GM18873 (cell line): ENCODE results near the gene AKR1C2.
"Not testable (repeated sequence)": the region's sequence is repeated elsewhere in the genome, so short reads cannot be mapped to it uniquely, and the experiment has no call there.

Experiments used
- ATAC-seq: cut with Tn5 transposase; IDR thresholded peaks from one replicate; pipeline ENCODE4 v1.9.1; 2021; ENCODE audit warnings: mild to moderate bottlenecking, moderate library complexity, moderate number of reproducible peaks; ENCODE audit not compliant: unreplicated experiment, low FRiP score

The AKR1C2 gene

GRCh38 chr10:4992564-4992963 lies 11.1 kb downstream of the AKR1C2 start:
- ATAC-seq, result not testable (repeated sequence)

GRCh38 chr10:4991463-4991862 lies 12.2 kb downstream of the AKR1C2 start:
- not testable (repeated sequence) for ATAC-seq

DNA sequence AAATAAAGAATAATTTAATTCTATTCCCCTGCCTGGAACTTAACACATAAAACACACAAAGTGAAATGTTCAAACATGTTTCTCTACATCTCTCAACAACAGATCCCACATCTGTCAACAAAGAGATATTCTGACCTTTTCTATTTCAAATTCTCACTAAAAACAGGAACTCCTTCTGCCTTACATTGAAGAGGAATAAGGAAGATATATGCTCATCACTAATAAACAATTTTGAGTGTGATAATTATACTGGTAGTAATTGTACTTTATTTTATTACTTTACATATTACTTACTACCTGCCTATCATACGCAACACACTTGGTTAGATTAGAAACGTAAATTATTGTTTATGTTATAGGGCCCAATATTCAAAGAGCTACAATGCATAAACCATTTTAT lies 13.4 kb downstream of the AKR1C2 start:
- no peak for ATAC-seq

GRCh38 chr10:4988000-4988641 lies 15.5 kb downstream of the AKR1C2 start:
- not testable (repeated sequence) for ATAC-seq

DNA sequence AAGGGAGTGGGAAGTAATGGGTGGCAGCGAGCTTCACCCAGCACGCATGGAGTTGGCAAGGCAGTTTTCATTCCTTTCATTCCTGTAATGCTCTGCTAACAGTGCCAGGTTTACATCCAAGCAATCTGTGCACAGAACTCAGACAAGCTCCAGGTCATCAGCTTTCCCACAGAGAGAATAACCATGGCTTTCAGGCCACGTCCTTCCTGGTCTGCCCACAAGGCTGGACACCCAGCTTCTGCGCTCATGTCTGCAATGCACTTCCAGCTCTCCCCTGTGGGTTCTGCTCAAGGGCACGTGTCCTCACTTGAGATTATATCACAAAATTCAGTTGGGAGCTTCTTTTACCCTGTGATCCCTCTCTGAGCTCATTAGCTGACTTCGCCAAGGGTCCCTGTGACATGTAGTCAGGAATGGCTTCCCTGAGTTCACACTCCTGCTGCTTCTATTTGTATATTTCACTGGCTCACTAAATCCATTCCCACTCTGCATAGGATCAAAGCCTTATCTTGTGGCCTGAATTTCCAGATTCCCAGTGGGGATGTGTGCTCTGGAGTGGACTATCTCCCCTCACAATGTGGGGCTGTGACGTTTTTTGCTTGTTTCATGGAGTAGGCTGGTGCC lies 18.6 kb downstream of the AKR1C2 start:
- no peak for ATAC-seq

DNA sequence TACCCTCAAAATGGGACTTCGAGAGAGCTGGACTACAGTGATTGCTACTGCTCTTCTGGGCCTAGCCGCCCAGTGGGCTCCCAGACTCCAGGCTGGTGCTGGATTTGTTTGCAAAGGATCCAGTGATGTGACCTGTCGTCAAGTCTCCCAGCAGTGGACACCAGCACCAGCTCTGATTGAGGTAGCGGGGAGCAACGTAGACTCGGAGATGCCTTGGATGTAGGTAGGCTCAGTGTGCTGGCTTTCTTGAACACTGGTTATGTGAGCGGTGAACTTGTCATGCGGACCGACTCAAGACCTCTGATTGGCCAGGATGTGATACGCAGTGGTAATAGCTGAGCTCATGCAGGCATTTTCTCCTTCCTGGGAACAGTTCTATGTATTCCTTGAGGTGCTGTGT lies 19.4 kb downstream of the AKR1C2 start:
- no peak for ATAC-seq

DNA sequence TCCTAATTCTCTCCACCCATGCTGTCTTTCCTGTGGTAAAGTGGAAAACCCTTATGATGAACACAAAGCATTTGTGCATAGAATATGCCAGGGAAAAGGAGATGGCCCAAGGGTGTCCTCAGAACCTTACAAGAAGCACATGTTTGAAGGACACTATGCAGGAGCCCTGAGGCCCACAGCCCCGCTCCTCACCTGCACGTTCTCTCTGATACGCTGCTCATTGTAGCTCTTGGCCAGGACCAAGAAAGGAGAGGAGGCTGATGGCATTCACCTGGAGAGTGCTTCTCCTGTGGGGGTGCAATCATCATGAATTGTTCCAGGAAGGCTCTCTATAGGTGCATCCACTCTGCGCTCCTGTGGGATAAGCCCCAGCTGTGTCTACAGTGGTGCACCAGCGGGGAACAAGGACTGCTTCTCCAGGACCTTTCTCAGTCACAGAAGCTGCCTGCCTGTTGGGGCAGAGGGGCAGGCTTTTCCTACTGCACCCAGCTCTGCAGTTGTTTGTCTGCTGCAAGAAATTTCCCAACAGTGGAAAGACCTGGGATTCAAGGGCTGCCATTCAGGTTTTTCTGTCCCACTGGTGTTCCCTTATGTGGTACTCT lies 19.9 kb downstream of the AKR1C2 start:
- ATAC-seq, result no peak

DNA sequence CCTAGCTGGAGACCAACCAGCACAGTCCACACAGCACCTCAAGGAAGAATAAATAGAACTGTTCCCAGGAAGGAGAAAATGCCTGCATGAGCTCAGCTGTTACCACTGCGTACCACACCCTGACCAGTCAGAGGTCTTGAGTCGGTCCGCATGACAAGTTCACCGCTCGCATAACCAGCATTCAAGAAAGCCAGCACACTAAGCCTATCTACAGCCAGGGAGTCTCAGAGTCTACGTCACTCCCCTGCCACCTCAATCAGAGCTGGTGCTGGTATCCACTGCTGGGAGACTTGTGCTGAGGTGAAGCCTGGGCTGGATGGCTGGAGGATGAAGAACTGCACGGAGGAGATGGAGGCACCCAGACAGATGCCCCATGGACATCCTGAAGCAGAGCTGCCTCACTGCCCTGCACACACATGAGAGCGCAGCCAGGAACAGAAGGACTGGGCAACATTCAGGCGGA lies 20.9 kb downstream of the AKR1C2 start:
- ATAC-seq, result no peak

GRCh38 chr10:4981722-4982471 lies 21.8 kb downstream of the AKR1C2 start:
- ATAC-seq, result no peak

DNA sequence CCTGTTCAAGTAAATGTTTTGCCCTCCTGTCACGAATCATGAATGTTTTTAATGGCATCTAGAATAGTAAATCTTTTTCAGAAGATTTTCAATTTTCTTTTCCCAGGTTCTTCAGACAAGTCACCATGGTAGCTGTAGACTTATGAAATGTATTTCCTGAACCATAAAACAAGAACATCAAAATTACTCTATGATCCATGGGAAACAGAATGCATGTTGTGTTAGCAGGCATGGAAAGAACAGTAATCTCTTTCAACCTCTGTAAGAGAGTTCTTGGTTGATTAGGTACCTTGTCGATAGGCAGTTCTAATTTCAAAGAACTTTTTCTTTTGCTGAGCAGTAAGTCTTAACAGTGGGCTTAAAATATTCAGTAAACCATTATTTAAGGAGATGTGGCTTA lies 22.9 kb downstream of the AKR1C2 start:
- ATAC-seq, result no peak

DNA sequence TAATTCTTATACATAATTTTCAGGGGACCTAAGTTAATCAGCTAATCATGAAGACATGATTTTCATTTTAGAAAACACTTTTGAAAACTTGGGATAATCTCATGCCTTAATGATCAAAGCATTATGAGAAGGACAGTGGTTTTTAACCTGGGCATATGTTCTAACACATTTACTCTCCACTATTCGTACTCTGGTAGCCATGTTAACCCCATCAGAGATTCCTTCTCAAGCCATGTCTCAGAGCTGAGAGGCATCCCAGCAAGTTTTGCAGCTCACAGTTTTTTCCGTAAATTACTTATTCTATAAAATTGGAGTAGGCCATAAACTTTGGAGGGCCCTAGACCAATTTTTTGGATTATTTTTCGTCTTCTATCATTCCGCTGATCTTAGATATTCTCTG lies 24.8 kb downstream of the AKR1C2 start:
- no peak for ATAC-seq

DNA sequence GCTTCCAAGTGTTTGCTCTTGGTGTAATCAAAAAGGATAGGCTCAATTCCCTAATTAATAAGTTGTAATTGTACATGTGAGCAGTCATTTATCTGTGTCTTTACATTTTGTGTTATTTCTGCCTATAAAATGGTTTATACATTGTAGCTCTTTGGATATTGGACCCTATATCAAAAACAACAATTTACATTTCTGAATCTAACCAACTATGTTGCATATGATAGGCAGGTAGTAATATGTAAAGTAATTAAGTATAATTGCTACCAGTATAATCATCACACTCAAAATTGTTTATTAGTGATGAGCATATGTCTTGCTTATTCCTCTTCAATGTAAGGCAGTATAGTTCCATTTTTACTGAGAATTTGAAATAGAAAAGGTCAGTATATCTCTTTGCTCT lies 26.6 kb downstream of the AKR1C2 start:
- ATAC-seq, result no peak

DNA sequence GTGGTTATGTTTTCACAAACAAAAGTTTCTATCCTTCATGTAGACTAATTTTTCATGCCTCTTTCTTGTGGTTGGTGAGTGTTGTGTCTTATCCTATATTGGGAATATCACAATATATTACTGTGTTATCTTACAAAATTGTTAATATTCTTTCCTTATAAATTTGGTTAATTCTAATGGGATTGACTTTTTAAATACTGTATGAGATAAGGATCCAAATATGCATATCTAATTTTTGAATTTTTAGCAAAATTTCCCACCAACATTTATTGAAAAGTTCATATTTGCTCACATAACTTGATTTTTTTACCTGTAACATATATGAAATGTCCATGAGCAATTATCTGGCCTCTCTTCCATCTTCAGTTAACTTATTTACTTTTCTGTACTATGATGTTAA lies 29.3 kb downstream of the AKR1C2 start:
- ATAC-seq, result not testable (repeated sequence)

DNA sequence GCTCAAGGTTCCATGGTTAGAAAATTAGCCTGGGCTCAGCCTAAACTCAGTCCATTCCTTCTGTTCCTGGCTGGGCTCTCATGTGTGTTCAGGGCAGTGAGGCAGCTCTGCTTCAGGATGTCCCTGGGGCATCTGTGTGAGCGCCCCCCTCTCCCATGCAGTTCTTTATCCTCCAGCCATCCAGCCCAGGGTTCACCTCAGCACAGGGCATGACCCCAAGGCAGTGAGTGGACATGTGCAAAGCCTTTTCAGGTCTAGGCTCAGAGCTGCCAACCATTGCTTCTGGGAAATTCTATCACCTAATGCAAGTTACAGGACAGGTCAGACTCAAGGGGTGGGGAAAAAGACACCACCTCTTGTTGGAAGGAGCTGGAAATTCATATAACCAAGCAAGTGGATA lies 30.4 kb downstream of the AKR1C2 start:
- not testable (repeated sequence) for ATAC-seq

DNA sequence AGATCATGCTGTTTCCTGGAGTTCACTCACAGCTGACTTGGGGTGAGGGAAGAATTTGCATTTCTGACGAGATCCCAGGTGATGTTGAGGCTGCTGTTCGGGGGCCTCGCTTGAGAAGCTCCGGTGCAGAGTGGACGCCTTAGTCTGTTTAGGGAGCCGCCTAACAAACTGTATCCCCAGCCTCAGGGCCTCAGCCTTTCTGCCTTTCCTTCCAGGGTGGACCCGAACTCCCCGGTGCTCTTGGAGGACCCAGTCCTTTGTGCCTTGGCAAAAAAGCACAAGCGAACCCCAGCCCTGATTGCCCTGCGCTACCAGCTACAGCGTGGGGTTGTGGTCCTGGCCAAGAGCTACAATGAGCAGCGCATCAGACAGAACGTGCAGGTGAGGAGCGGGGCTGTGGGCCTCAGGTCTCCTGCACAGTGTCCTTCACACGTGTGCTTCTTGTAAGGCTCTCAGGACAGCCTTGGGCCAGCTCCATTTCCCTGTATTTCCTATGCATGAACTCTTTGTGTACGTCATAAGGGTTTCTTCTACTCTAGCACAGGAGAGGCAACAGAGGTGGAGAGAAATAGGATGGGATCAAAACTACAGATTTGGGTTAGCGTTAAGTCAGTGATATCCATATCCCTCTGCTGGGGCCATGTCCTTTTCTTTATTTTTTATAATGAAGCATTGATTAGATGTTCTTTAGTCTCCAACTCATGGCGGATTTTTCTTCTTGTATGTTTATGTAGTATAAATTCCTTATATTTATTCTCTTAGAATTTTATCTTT lies 31.1 kb downstream of the AKR1C2 start:
- not testable (repeated sequence) for ATAC-seq

GRCh38 chr10:4970362-4970761 lies 33.3 kb downstream of the AKR1C2 start:
- not testable (repeated sequence) for ATAC-seq

DNA sequence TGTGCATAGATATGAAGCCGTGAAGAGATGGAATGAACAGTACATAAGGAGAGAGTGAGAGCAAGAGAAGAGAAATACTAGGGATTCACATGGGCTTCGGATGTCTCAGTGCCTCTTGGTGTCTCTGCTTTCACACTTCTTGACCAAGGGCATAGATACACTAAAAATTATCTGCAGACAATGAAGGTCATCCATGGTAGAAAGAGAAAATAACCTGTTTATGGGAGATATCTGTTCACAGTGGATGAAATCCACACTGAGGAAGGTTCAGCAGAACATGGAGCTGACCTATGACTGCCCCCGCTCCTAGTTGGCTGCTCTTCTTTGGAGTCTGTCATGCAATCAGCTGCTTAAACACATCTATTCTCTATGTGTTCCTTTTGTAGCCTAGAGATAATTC lies 34.4 kb downstream of the AKR1C2 start:
- not testable (repeated sequence) for ATAC-seq

- not testable (repeated sequence) for ATAC-seq
Observed at GRCh38 chr10:4967189-4967588, 36.5 kb downstream of the AKR1C2 start.

DNA sequence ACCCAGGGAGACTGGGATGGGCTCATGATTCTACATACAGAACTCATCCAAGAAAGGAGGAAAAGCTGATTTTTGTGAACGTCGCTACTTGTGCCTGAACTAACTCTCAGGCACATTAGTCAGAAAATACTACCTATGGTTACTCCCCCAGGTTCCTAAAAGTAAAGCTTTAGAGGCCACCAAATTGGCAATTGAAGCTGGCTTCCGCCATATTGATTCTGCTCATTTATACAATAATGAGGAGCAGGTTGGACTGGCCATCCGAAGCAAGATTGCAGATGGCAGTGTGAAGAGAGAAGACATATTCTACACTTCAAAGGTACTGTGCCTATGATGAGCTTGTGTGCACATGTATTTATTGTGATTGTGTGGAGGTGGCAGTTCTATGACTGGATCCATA lies 37.9 kb downstream of the AKR1C2 start:
- ATAC-seq, result not testable (repeated sequence)

DNA sequence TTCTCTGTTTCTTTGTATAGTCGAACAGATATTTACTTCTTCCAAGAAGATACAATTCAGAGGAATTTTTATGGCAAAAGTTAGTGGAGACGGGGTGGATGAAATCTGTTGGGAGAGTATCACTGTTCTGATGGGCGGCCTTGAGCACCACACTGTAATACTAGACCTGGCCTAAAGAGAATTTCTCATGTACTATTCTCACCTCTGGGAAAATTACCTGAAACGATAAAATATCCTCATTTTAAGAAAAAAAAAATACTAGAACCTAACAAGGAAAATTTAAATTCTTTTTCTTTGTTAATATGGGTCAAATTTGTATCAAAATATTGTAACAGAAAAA lies 39.9 kb downstream of the AKR1C2 start:
- not testable (repeated sequence) for ATAC-seq
